ENCODE data around the gene SMYD3.

DNA sequence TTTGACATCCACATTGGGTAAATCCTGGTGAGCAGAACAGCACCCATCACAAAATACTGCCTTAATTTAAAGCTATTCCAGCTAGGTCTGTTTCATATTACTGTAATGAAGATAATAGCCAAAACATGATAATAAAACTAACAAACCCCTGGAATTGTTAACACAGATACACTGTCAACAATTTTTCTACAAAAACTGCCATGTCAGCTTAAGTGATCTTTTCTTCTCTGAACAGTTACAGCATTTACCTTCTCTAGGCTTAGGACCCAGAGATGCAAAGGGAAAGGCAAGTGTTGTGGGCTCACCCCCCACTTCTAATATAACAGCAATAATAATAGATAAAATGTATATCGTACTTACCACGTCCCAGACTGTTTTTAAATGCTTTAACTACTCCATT, 92.1 kb downstream of the SMYD3 start:
- TF ChIP-seq, protein P1, sequence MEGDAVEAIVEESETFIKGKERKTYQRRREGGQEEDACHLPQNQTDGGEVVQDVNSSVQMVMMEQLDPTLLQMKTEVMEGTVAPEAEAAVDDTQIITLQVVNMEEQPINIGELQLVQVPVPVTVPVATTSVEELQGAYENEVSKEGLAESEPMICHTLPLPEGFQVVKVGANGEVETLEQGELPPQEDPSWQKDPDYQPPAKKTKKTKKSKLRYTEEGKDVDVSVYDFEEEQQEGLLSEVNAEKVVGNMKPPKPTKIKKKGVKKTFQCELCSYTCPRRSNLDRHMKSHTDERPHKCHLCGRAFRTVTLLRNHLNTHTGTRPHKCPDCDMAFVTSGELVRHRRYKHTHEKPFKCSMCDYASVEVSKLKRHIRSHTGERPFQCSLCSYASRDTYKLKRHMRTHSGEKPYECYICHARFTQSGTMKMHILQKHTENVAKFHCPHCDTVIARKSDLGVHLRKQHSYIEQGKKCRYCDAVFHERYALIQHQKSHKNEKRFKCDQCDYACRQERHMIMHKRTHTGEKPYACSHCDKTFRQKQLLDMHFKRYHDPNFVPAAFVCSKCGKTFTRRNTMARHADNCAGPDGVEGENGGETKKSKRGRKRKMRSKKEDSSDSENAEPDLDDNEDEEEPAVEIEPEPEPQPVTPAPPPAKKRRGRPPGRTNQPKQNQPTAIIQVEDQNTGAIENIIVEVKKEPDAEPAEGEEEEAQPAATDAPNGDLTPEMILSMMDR (IDR thresholded peaks at IDR 0.05) = no peak
- TF ChIP-seq POLR2AphosphoS5 (IDR thresholded peaks at IDR 0.05; ENCODE audit: low read depth, low read length) = no peak

Data from Panc1 (cell line).